ENCODE measurements around the gene SPAG4.

SPAG4 gene

DNA sequence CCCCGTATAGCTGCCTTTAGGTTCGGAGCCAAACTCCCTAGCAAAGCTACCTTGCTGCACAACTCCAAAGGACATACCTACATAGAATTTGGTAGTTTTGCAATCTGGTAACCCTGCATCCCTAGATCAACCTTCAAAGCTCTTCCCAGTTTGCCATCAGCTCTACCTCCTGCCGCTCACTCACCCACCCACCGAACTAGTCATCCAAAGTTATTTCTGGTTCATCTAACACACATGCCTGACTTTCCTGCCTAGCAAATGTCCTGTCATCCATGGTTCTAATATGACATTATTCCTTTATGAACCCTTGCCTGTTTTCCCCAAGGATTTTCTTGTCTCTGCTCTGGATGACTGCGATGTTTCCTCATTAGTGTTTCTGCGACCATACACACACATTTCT is 21.6 kb downstream of the SPAG4 start:
- H3K36me3 ChIP-seq (replicated peaks), result peaks cover 5% of the 10 kb centered on the region
- H3K4me3 ChIP-seq (ENCODE audit: low read depth, low read length), result no peak overlapping the region
- H3K27ac ChIP-seq, result no peak overlapping the region
- H3K27me3 ChIP-seq (replicated peaks), result no peaks in the 10 kb centered on the region
- in situ Hi-C loops (cut with HindIII; ENCODE audit: low pct_ligation_motif_present, low sequenced_read_pairs), result no loop called here
- TF ChIP-seq, protein P1, sequence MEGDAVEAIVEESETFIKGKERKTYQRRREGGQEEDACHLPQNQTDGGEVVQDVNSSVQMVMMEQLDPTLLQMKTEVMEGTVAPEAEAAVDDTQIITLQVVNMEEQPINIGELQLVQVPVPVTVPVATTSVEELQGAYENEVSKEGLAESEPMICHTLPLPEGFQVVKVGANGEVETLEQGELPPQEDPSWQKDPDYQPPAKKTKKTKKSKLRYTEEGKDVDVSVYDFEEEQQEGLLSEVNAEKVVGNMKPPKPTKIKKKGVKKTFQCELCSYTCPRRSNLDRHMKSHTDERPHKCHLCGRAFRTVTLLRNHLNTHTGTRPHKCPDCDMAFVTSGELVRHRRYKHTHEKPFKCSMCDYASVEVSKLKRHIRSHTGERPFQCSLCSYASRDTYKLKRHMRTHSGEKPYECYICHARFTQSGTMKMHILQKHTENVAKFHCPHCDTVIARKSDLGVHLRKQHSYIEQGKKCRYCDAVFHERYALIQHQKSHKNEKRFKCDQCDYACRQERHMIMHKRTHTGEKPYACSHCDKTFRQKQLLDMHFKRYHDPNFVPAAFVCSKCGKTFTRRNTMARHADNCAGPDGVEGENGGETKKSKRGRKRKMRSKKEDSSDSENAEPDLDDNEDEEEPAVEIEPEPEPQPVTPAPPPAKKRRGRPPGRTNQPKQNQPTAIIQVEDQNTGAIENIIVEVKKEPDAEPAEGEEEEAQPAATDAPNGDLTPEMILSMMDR (IDR thresholded peaks at IDR 0.05; ENCODE audit: low read depth, low read length, missing control alignments), result no peak
- no peak for DNase-seq

DNA sequence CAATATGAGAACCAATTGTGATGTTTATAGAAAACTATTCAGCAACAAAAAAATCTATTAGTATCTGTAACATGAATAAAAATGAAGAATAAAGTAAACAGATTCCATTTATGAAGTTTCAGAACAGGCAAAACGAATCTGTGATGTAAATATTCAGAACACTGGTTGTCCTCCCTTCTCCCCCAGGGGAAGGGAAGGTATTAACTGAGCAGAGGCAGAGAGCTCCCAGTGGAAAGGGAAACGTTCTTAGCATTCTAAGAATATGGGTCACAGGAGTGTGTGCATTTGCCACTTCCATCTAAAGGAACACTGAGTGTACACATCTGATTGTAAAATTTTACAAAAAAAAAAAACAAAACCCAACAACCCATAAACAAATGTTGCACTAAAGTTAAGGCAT is 23.1 kb downstream of the SPAG4 start:
- in situ Hi-C loops (cut with HindIII; ENCODE audit: low pct_ligation_motif_present, low sequenced_read_pairs), result no loop called here
- DNase-seq, result no peak
- Histone ChIP-seq H3K4me3 (ENCODE audit: low read depth, low read length) (no peak overlapping the region), H3K27me3 (replicated peaks) (no peaks in the 10 kb centered on the region), H3K27ac (no peak overlapping the region), H3K36me3 (replicated peaks) (no peaks in the 10 kb centered on the region)
- TF ChIP-seq, protein P1 (IDR thresholded peaks at IDR 0.05; ENCODE audit: low read depth, low read length, missing control alignments), result no peak

DNA sequence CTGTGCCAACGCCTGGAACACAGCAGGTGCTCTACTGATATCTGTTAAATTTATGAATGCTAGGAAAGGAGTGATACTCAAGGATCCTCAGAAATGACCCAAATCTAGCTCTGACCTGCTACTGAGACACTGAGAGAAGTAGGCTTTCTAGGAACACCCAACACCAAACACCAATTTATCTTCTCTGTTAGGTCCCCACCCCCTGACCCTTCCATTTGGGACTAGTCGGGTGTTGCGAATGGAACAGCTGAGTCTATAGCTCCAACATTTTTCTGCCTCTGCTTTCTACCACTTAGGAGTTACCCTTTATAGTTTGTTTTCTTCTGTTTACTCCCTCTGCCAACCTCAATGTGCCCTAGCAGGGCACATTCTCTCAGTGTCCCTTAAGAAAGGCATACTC is 25.1 kb downstream of the SPAG4 start:
- H3K36me3 ChIP-seq (replicated peaks), result no peaks in the 10 kb centered on the region
- no peak overlapping the region for H3K4me3 ChIP-seq (ENCODE audit: low read depth, low read length)
- in situ Hi-C loops (cut with HindIII; ENCODE audit: low pct_ligation_motif_present, low sequenced_read_pairs), result no loop called here
- TF ChIP-seq, protein P1 (IDR thresholded peaks at IDR 0.05; ENCODE audit: low read depth, low read length, missing control alignments), result no peak
- H3K27ac ChIP-seq, result no peak overlapping the region
- DNase-seq, result no peak
- no peaks in the 10 kb centered on the region for H3K27me3 ChIP-seq (replicated peaks)

DNA sequence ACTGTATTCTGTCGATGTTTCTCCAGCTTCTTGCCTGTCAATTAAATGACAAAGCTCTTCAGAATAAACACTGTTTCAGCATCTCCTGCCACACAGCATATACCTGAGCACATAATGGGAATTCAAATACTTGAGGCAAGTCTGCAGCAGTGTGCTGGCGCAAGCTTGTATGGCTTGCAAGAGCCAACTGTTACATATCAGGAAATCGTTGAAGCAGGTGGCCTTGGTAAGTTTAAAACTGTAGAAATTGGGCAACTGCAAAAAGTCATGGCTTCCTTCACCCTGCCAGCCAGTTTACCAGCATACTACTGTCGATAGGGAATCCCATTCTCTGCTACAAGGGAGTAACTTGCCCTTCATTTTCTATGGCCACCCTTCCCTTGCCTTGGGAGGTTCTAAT is 26.1 kb downstream of the SPAG4 start:
- no peak for DNase-seq
- TF ChIP-seq, protein P1 (IDR thresholded peaks at IDR 0.05; ENCODE audit: low read depth, low read length, missing control alignments), result no peak
- in situ Hi-C loops (cut with HindIII; ENCODE audit: low pct_ligation_motif_present, low sequenced_read_pairs), result no loop called here
- no peak overlapping the region for H3K27ac ChIP-seq
- no peak overlapping the region for H3K4me3 ChIP-seq (ENCODE audit: low read depth, low read length)
- H3K27me3 ChIP-seq (replicated peaks), result no peaks in the 10 kb centered on the region
- no peaks in the 10 kb centered on the region for H3K36me3 ChIP-seq (replicated peaks)

DNA sequence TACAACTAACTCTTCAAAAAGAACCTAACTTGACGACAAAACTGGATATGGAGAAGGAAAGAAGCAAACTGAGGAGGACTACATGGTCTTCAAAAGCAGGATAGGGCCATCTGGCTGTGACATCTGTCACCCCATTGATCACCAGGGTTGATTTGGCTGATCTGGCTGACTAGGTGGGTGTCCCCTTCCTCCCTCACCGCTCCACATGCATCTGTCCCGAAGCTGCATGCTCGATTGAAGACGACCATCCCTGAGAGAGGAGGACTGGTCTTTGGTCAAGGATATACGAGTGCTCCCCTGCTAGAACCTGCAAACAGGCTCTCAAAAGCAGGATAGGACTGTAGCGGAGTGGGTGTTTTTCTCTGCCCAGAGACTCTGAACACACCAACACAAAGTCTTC is 27.4 kb downstream of the SPAG4 start:
- H3K27ac ChIP-seq, result no peak overlapping the region
- TF ChIP-seq, protein P1 (IDR thresholded peaks at IDR 0.05; ENCODE audit: low read depth, low read length, missing control alignments), result no peak
- no peaks in the 10 kb centered on the region for H3K27me3 ChIP-seq (replicated peaks)
- in situ Hi-C loops (cut with HindIII; ENCODE audit: low pct_ligation_motif_present, low sequenced_read_pairs), result no loop called here
- no peaks in the 10 kb centered on the region for H3K36me3 ChIP-seq (replicated peaks)
- no peak overlapping the region for H3K4me3 ChIP-seq (ENCODE audit: low read depth, low read length)
- DNase-seq, result no peak

DNA sequence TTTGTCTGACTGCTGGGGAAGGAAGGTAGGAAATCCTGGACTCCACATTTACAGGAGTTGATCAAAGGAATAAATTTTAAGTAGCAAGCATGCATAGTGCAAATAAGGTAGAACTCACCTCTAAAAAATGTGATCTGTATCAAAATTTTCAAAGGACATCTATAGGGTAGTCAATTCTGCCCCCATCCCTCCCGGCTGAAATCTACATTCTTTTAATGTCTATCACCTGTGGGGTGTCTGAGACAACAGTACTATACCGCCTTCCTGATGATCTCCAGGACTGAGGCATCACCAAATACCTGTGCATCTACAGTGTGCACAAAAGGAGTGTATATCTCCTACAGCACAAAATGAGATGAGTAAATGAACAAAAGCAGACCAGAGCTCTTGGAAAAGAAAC is 29.2 kb downstream of the SPAG4 start:
- no peak overlapping the region for H3K4me3 ChIP-seq (ENCODE audit: low read depth, low read length)
- TF ChIP-seq, protein P1 (IDR thresholded peaks at IDR 0.05; ENCODE audit: low read depth, low read length, missing control alignments), result no peak
- H3K27ac ChIP-seq, result no peak overlapping the region
- no peak for DNase-seq
- in situ Hi-C loops (cut with HindIII; ENCODE audit: low pct_ligation_motif_present, low sequenced_read_pairs), result no loop called here
- H3K36me3 ChIP-seq (replicated peaks), result no peaks in the 10 kb centered on the region
- no peaks in the 10 kb centered on the region for H3K27me3 ChIP-seq (replicated peaks)

Data from brain microvascular endothelial cell (primary cell).